Urothelium cell line (cell line): ENCODE results near the gene ARHGAP10.
A peak's percentile ranks its signal among the peaks of the same experiment; 100 is the strongest.

Experiments used
- DNase-seq: peaks from one replicate; pipeline ENCODE4 v3.0.0; 2011; ENCODE audit warnings: low spot score, mixed read lengths
- FAIRE-seq: peaks from 2 replicates; lab custom pipeline; 2011; peaks lifted over from hg19 to GRCh38; lab: Jason Lieb, UNC

The ARHGAP10 gene

GRCh38 chr4:147823130-147823529 is 91.2 kb downstream of the ARHGAP10 start:
- no peak for DNase-seq
- FAIRE-seq: no peak

DNA sequence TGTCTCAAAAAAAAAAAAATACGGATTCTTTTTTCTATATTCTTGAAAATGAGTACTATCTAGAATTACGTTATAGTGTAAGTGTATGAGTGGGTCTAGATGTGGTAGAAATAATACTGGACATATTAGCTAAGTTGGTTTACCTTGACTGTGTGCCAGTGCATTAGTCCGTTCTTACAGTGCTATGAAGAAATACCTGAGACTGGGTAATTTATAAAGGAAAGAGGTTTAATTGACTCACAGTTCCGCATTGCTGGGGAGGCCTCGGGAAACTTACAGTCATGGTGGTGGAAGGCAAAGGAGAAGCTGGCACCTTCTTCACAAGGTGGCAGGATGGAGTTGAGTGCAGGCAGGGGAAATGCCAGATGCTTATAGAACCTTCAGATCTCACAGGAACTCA is 92.4 kb downstream of the ARHGAP10 start:
- no peak for FAIRE-seq
- no peak for DNase-seq

DNA sequence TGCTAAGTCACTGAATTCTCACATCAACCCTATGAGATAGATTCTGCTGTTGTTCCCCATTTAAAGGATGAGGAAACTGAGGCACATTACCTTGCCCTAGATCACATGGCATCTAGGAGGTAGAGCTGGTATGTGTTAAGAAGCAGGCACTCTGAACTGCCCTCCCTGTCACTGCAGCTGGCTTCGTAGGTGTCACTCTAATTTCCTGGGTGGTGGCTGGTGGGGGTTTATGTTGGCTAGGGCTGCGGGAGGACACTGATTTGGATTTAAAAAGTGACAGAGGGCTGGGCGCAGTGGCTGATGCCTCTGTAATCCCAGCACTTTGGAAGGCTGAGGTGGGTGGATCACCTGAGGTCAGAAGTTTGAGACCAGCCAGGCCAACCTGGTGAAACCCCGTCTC is 93.0 kb downstream of the ARHGAP10 start:
- no peak for FAIRE-seq
- DNase-seq: no peak

GRCh38 chr4:147825451-147826287 is 93.8 kb downstream of the ARHGAP10 start:
- DNase-seq (no peak), FAIRE-seq (no peak)

GRCh38 chr4:147826288-147826646 is 94.4 kb downstream of the ARHGAP10 start:
- DNase-seq (no peak), FAIRE-seq (no peak)

- DNase-seq: no peak
- no peak for FAIRE-seq
Observed at GRCh38 chr4:147828331-147828905, 96.5 kb downstream of the ARHGAP10 start.

GRCh38 chr4:147829401-147830101 is 97.7 kb downstream of the ARHGAP10 start:
- no peak for FAIRE-seq
- DNase-seq: no peak

DNA sequence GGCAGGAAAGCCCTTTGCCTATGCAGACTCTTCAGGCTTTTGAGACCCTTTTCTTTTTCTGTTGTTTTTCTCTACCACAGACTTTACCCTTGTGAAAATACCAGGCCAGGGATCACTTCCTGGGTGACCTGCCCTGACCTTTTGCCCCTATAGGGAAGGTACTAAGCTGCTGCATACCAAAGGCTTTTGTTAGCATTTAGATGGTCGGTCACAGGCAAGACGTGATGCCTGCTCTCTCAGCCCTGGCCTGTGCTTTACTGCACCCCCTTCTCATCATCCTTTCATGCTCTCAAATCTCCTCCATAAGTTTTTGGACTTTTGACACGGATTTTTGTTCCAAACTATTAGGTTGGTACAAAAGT is 98.2 kb downstream of the ARHGAP10 start:
- DNase-seq: no peak
- no peak for FAIRE-seq

GRCh38 chr4:147830987-147831386 is 99.1 kb downstream of the ARHGAP10 start:
- FAIRE-seq (no peak), DNase-seq (peak; percentile 29)

DNA sequence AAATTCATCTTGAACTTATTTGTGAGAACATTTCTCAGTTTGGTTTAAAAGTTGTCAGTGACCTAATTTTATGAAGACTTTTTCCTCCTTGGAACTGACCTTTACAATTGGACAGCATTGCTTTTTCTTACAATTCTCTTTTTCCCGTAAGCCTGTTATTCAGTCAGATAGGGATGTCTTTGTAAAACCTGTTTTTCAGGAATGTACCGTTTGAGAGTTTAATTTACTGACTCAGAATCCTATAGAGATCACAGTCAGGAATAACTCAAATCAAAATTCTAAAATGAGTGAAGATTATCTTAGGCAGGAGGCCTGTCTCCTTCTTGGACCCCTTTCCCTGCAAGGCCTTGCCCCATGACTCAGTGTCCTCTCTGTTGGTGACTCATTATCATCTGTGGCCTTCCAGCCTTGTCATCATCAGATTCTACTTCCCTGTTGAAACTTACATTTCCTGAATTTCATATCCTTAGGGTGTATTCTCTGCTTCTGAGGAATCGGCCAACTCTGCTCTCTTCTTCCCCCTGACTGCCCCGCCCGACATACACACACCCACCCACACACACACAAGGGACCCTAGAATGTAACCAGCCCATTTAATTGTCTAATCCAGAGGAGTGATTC is 99.8 kb downstream of the ARHGAP10 start:
- no peak for FAIRE-seq
- peak; percentile 66 for DNase-seq

DNA sequence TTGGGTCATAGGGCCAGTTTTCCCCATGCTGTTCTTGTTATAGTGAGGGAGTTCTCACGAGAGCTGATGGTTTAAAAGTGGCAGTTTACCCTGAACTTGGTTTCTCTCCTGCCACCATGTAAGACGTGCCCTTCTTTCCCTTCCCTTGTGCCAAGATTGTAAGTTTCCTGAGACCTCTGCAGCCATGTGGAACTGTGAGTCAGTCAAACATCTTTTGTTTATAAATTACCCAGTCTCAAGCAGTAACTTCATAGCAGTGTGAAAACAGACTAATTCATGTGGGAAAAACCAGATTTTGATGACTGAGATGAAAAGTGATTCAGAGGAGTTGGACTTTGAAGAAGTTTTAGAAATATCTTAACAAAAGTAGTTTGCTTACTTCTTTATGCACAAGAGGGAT is 101.4 kb downstream of the ARHGAP10 start:
- FAIRE-seq (no peak), DNase-seq (no peak)

GRCh38 chr4:147833741-147834140 is 101.9 kb downstream of the ARHGAP10 start:
- FAIRE-seq (no peak), DNase-seq (no peak)

DNA sequence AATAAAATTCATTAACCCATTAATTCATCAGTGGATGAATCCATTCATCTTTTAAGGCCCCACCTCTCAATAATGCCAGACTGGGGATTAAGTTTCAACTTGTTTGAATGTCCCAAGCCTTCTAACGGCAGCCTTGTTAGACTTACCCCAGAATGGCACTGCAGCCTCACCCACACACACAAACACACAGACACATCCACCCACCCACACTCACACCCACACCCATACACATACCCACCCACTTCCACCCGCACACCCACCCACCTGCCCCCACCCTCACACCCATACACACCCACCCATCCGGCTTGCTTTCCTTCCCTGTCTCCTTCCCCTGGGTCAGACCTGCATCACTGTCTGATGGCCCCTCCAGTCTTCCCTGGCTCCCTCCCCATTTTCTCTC is 102.6 kb downstream of the ARHGAP10 start:
- DNase-seq: no peak
- FAIRE-seq: no peak

DNA sequence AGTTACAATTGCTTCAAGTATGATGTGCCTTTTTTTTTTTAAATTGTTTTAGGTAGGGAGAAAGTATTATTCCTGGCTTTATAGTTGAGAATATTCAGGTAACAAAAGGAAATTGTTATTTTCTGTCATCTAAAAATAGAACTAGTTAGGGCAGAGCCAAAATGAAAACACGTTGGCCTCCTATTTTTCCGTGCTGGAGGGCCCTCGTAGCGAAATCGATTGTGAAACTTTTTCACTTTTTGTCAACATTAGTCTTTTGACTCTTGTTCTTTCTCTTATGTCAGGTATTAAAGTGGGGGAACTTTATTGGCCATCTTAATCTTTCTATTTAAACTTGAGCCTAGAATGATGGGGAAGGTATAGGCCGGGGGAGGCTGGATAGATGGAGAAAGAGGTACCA is 104.9 kb downstream of the ARHGAP10 start:
- FAIRE-seq (no peak), DNase-seq (no peak)

GRCh38 chr4:147837435-147837834 is 105.5 kb downstream of the ARHGAP10 start:
- FAIRE-seq (no peak), DNase-seq (peak; percentile 17)

DNA sequence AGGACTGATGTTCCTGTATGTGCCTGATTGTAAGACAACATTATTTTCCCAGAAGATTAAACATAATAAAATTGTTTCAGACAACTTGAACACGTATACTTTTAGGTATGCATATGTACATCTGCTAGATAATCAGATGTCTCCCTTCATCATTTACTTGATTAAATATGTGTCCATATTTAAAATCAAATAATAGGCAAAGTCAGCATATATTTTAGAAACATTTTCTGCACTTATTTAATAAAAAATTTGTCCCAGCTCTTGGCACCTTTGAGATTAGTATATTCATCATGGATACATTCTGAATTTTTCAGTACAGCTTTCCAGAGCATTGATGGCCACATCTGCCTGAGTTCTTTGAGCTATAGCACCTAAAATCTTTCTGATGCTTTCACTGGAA is 106.0 kb downstream of the ARHGAP10 start:
- FAIRE-seq (no peak), DNase-seq (no peak)

- DNase-seq (no peak), FAIRE-seq (no peak)
Observed at GRCh38 chr4:147839200-147839599, 107.3 kb downstream of the ARHGAP10 start.

- FAIRE-seq (no peak), DNase-seq (no peak)
Observed at GRCh38 chr4:147839663-147840062, 107.8 kb downstream of the ARHGAP10 start.

DNA sequence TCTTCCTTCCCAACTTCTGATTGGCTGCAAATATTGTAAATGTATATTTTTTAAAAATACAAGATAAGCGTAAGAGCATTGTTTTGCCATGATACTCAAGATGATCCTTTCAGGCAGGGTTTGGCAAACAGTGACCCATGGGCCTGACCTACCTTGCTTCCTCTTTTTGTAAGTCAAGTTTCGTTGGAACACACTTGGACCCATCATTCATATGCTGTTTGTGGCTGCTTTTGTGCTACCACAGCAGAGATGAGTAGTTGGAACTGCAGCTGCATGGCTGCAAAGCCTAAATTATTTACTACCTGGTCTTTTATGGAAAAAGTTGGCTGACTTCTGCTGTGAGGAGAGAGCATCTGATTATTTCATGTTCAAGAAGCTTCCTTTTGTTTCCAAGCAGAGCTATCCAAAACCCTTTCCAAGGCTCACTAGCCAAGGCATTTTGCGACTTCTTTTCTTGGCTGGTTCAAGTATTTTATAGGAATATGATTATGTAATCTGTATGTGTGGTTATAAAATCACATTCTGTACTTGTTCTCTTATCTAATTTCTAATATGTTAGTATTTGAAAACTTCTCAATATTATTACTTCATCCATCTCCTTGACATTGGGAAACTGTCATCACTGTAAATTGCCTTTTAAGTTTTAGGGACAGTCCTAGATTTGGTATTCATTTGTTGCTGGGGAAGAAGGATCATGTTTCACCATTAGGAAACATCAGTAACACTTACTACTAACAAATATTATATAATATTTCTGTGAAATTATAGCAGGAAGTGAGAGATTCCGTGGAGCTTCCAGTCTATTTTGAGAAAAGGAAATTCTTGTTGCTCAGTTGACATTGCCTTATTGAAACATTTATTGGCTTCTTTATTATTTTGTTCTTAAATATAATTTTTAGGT is 109.2 kb downstream of the ARHGAP10 start:
- DNase-seq: no peak
- FAIRE-seq: no peak

- FAIRE-seq (no peak), DNase-seq (no peak)
Observed at GRCh38 chr4:147842573-147842972, 110.7 kb downstream of the ARHGAP10 start.

- peak; percentile 33 for DNase-seq
- FAIRE-seq: no peak
Observed at GRCh38 chr4:147843162-147843561, 111.3 kb downstream of the ARHGAP10 start.
